CD4-positive, alpha-beta T cell (primary cell): ENCODE results near the gene LINGO4. TPM values are rescaled to one million over a fixed set of nuclear protein-coding genes. Genes with fewer than 3 reads are reported as not detected.

Experiments
- ATAC-seq: fragments of 200-7000 bp; cut with Tn5 transposase; one replicate; pipeline ENCODE4 v1.10.0; 2022; ENCODE audit warnings: mild to moderate bottlenecking; ENCODE audit not compliant: poor library complexity
- CTCF ChIA-PET: fragments of 350-600 bp; sonication (Branson Sonifier 250); formaldehyde crosslinking; loops from one replicate; lab custom pipeline; 2021; ENCODE audit warnings: antibody characterized with exemption, inconsistent platforms; lab: Charles Lee
- POLR2A ChIA-PET: fragments of 350-600 bp; sonication (Branson Sonifier 250); formaldehyde crosslinking; loops from one replicate; lab custom pipeline; 2021; ENCODE audit warnings: antibody characterized with exemption, inconsistent platforms; lab: Charles Lee
- DNase-seq, 14 experiments: peaks; one replicate each; pipeline ENCODE4 v3.0.0-alpha.2; 2013 to 2020; ENCODE audit warnings: mixed read lengths in 2 of 14
- H3K27ac ChIP-seq, 2 donors: one replicate each; pipeline versions ENCODE4 v1.5.1 to v1.7.0; 2013; ENCODE audit warnings: low read length in 2 of 2, low read depth in 1 of 2, mild to moderate bottlenecking in 1 of 2
- H3K27me3 ChIP-seq, 2 experiments: 1 replicate in 1 of 2; 2 replicates in 1 of 2; pipeline versions ENCODE4 v1.6.1 to v1.7.0; 2013; ENCODE audit warnings: low read length in 2 of 2, control low read depth in 1 of 2, mild to moderate bottlenecking in 1 of 2, moderate library complexity in 1 of 2; ENCODE audit not compliant: insufficient read depth in 2 of 2, control insufficient read depth in 1 of 2
- H3K36me3 ChIP-seq: one replicate; pipeline ENCODE4 v1.6.1; 2013; ENCODE audit warnings: low read length, control low read depth; ENCODE audit not compliant: insufficient read depth
- H3K4me1 ChIP-seq: one replicate; pipeline ENCODE4 v1.6.1; 2013; ENCODE audit warnings: low read length, control low read depth; ENCODE audit not compliant: insufficient read depth
- H3K4me3 ChIP-seq: one replicate; pipeline ENCODE4 v1.5.1; 2013; ENCODE audit warnings: mild to moderate bottlenecking, low read length, moderate library complexity
- H3K9me3 ChIP-seq, 2 experiments: 1 replicate in 1 of 2; 2 replicates in 1 of 2; pipeline versions ENCODE4 v1.6.1 to v1.7.0; 2013; ENCODE audit warnings: low read length in 2 of 2, mild to moderate bottlenecking in 2 of 2, control low read depth in 1 of 2, moderate library complexity in 1 of 2; ENCODE audit not compliant: control insufficient read depth in 1 of 2, insufficient read depth in 1 of 2
- H3K27ac Mint-ChIP-seq: one replicate; pipeline ENCODE4 v1.8.0; 2020; ENCODE audit warnings: mixed read lengths
- H3K27me3 Mint-ChIP-seq: one replicate; pipeline ENCODE4 v1.8.0; 2021; ENCODE audit warnings: mixed read lengths
- H3K36me3 Mint-ChIP-seq: one replicate; pipeline ENCODE4 v1.8.0; 2021; ENCODE audit warnings: low read depth, mixed read lengths
- H3K4me1 Mint-ChIP-seq: one replicate; pipeline ENCODE4 v1.8.0; 2021; ENCODE audit warnings: low read depth, mixed read lengths
- H3K4me3 Mint-ChIP-seq: one replicate; pipeline ENCODE4 v1.8.0; 2020; ENCODE audit warnings: mild to moderate bottlenecking, mixed read lengths
- H3K9me3 Mint-ChIP-seq: one replicate; pipeline ENCODE4 v1.8.0; 2020; ENCODE audit warnings: mixed read lengths
- intact Hi-C, 2 experiments: fragments of 100-400 bp; cut with DNase I in 1 of 2; cut with micrococcal nuclease in 1 of 2; formaldehyde crosslinking; loops; one replicate each; pipeline versions ENCODE4 v1.15.1 to v1.9.0; 2023 to 2025; cut with DNase I, micrococcal nuclease
- total RNA-seq, 174 experiments: library from RNA in 2 of 174; stranded (reverse) in 2 of 174; gene quantifications; one replicate each; pipeline ENCODE4 v1.2.3 and lab custom pipeline; 2021 to 2026
- TF ChIP-seq, protein P1 (sequence below): fragments of 200-600 bp; IDR thresholded peaks from one replicate; pipeline ENCODE4 v1.8.0; 2022; ENCODE audit warnings: antibody characterized with exemption, mild to moderate bottlenecking

The LINGO4 gene
- total RNA-seq, 2 experiments from 2014 or later = 0.06 to 0.16 TPM

DNA sequence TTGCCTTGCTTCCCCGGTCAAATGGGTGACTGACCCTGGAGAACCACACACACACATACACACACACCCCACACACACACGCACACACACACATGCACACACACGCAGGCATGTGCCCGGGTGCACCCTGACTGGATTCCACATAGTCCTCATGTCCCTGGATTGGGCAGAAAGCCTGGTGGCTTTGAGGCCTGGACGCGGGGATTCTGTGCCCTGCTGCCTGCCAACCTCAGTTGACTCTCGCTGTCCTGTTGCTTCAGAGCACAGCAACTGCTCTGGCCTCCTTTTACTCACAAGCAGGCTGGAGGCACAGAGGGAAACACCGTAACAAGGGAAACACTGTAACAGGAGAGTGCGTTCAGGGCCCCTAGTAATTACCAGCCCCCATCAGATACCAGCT lies 20.0 kb upstream of the LINGO4 start:
- Histone ChIP-seq H3K9me3 (no peaks in the 10 kb centered on the region), H3K27me3 (no peaks in the 10 kb centered on the region), H3K4me1 (peaks cover 91% of the 10 kb centered on the region), H3K36me3 (no peaks in the 10 kb centered on the region), H3K27ac (peak overlapping the region in 1 of 2 donors; percentile 25), H3K4me3 (peak overlapping the region; percentile 59)
- intact Hi-C loops = no loop called here
- Mint-ChIP-seq H3K27ac (peak overlapping the region; percentile 84), H3K4me1 (peaks cover 83% of the 10 kb centered on the region), H3K36me3 (no peaks in the 10 kb centered on the region), H3K27me3 (no peaks in the 10 kb centered on the region), H3K4me3 (peak overlapping the region; percentile 76), H3K9me3 (no peaks in the 10 kb centered on the region)
- no peak for DNase-seq
- POLR2A ChIA-PET = interaction anchor here (1.2 to 3.5 kb wide), 2 partner anchors 9 to 82 kb away, joined by 3 to 14 read pairs; no protein-coding TSS in a partner anchor
- no peak for ATAC-seq
- CTCF ChIA-PET = no interaction called here
- TF ChIP-seq, protein P1, sequence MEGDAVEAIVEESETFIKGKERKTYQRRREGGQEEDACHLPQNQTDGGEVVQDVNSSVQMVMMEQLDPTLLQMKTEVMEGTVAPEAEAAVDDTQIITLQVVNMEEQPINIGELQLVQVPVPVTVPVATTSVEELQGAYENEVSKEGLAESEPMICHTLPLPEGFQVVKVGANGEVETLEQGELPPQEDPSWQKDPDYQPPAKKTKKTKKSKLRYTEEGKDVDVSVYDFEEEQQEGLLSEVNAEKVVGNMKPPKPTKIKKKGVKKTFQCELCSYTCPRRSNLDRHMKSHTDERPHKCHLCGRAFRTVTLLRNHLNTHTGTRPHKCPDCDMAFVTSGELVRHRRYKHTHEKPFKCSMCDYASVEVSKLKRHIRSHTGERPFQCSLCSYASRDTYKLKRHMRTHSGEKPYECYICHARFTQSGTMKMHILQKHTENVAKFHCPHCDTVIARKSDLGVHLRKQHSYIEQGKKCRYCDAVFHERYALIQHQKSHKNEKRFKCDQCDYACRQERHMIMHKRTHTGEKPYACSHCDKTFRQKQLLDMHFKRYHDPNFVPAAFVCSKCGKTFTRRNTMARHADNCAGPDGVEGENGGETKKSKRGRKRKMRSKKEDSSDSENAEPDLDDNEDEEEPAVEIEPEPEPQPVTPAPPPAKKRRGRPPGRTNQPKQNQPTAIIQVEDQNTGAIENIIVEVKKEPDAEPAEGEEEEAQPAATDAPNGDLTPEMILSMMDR = no peak

DNA sequence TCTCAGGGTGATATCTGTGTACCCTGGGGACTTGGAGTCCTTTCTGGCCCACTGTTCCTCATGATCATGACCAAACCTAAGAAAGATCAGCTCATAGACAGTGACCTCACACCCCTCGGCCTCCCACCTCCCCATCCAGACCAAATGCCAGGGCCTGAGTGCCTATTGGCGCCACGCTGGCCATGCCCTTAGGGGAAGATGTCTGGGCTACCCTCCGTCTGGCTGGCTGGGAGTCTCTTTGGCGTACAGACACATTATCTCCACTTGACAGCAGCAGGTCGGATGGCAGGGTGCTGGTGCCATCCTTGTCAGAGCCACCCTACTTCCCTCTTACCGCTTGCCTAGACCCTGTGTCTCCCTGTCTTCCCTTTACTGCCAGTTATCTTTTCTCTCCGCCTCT lies 18.0 kb upstream of the LINGO4 start:
- no peaks in the 10 kb centered on the region for H3K36me3 Mint-ChIP-seq
- peak overlapping the region; percentile 59 for H3K4me3 ChIP-seq
- no peak for DNase-seq

DNA sequence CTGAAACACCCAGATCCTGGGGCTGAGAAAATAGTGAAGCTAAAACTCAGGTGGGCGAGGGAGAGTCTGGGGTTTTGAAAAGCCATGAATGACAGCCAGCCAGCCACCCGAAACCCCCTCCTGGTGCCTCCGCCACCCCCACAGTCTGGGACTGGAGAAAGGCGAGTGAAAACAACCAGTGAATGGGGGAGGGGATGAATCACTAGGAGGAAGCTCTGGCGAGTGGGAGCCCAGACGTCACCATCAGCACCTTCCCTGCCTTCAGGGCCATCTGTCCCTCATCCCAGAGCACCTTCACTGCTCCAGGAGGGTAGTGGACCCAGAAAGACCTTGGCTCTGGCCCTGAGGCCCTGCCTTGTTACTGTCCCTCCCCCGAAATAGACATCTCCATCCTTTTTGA lies 17.2 kb upstream of the LINGO4 start:
- H3K9me3 ChIP-seq = no peaks in the 10 kb centered on the region
- H3K27ac ChIP-seq = peak overlapping the region; percentile 37 to 57
- Mint-ChIP-seq H3K9me3 (no peaks in the 10 kb centered on the region), H3K27ac (peak overlapping the region; percentile 75), H3K4me1 (peaks cover 74% of the 10 kb centered on the region), H3K4me3 (peak overlapping the region; percentile 59), H3K36me3 (no peaks in the 10 kb centered on the region), H3K27me3 (no peaks in the 10 kb centered on the region)
- peaks cover 91% of the 10 kb centered on the region for H3K4me1 ChIP-seq
- no peaks in the 10 kb centered on the region for H3K27me3 ChIP-seq
- intact Hi-C loops = no loop called here
- ATAC-seq (no peak), DNase-seq (peak in 2 of 14 experiments; percentile 48 to 59)
- H3K36me3 ChIP-seq = no peaks in the 10 kb centered on the region
- CTCF ChIA-PET = no interaction called here
- POLR2A ChIA-PET = interaction anchor here (0.7 kb wide), 1 partner anchor 14 kb away, joined by 4 read pairs; no protein-coding TSS in a partner anchor
- H3K4me3 ChIP-seq = peak overlapping the region; percentile 59
- TF ChIP-seq, protein P1 = no peak

More for the DNA sequence above, 18.0 kb upstream of the LINGO4 start:
- no peaks in the 10 kb centered on the region for H3K9me3 Mint-ChIP-seq
- peaks cover 74% of the 10 kb centered on the region for H3K4me1 Mint-ChIP-seq
- Histone ChIP-seq H3K9me3 (no peaks in the 10 kb centered on the region), H3K36me3 (no peaks in the 10 kb centered on the region), H3K27me3 (no peaks in the 10 kb centered on the region), H3K4me1 (peaks cover 91% of the 10 kb centered on the region), H3K27ac (peak overlapping the region; percentile 37 to 57)
- peak overlapping the region; percentile 59 for H3K4me3 Mint-ChIP-seq
- ChIA-PET POLR2A (interaction anchor here (1.0 kb wide), 1 partner anchor 11 kb away, joined by 3 read pairs; no protein-coding TSS in a partner anchor), CTCF (interaction anchor here (1.5 kb wide), 1 partner anchor 11 kb away, joined by 5 read pairs; no protein-coding TSS in a partner anchor)
- no peaks in the 10 kb centered on the region for H3K27me3 Mint-ChIP-seq
- TF ChIP-seq, protein P1 = no peak
- intact Hi-C loops = no loop called here
- peak overlapping the region; percentile 75 for H3K27ac Mint-ChIP-seq
- no peak for ATAC-seq
